Measurements from ENCODE around the gene WDR88. TPM values are rescaled to one million over a fixed set of nuclear protein-coding genes. Genes with fewer than 3 reads are reported as not detected.

WDR88 gene
- total and polyA plus RNA-seq, 8 donors, result not detected

- no peaks in the 10 kb centered on the region for H3K9me3 ChIP-seq
- peak overlapping the region in 3 of 5 donors; percentile 19 to 38 (median 19) for H3K27ac ChIP-seq
- no peak overlapping the region for H3K4me3 ChIP-seq
- 36 to 73% (median 67%) methylated on average over 2 to 4 of the region's 4 CpGs for WGBS, 5 donors
- H3K4me1 ChIP-seq, result no peaks in the 10 kb centered on the region
- no peaks in the 10 kb centered on the region for H3K27me3 ChIP-seq
- peak in 1 of 3 donors; percentile 25 for TF ChIP-seq POLR2AphosphoS5 (IDR thresholded peaks at IDR 0.05)
- no peak for TF ChIP-seq POLR2A (IDR thresholded peaks at IDR 0.05)
- no peak for TF ChIP-seq EP300 (IDR thresholded peaks at IDR 0.05)
- no peak for TF ChIP-seq CTCF (IDR thresholded peaks at IDR 0.05)
- H3K36me3 ChIP-seq, result peaks cover 55 to 99% (median 96%) of the 10 kb centered on the region in 4 donors
- DNase-seq, result peak; percentile 71 to 82
- intact Hi-C loops (cut with DNase I; ENCODE audit: low total_unique reads), result no loop called here
These were observed 33.8 kb upstream of the WDR88 start for GRCh38 chr19:33098055-33098534.

- Histone ChIP-seq H3K4me3 (no peak overlapping the region), H3K9me3 (no peaks in the 10 kb centered on the region), H3K36me3 (peaks cover 30 to 99% (median 86%) of the 10 kb centered on the region in 4 donors), H3K4me1 (no peaks in the 10 kb centered on the region), H3K27me3 (no peaks in the 10 kb centered on the region), H3K27ac (peak overlapping the region in 1 of 5 donors; percentile 61)
- TF ChIP-seq CTCF (IDR thresholded peaks at IDR 0.05) (no peak), POLR2AphosphoS5 (IDR thresholded peaks at IDR 0.05) (peak in 2 of 3 donors; percentile 43 to 52), POLR2A (IDR thresholded peaks at IDR 0.05) (no peak), EP300 (IDR thresholded peaks at IDR 0.05) (no peak)
- intact Hi-C loops (cut with DNase I; ENCODE audit: low total_unique reads), result no loop called here
- DNase-seq, result peak; percentile 68 to 89
- WGBS, 5 donors, result 52 to 67% (median 55%) methylated on average over 10 of the region's 10 CpGs
These were observed 30.8 kb upstream of the WDR88 start for GRCh38 chr19:33100894-33101644.

- H3K4me1 ChIP-seq, result no peaks in the 10 kb centered on the region
- 74 to 87% (median 79%) methylated on average over 6 of the region's 6 CpGs for WGBS, 5 donors
- TF ChIP-seq POLR2AphosphoS5 (IDR thresholded peaks at IDR 0.05) (no peak), POLR2A (IDR thresholded peaks at IDR 0.05) (no peak), EP300 (IDR thresholded peaks at IDR 0.05) (no peak), CTCF (IDR thresholded peaks at IDR 0.05) (no peak)
- no peak for DNase-seq
- H3K27ac ChIP-seq, result no peak overlapping the region
- H3K36me3 ChIP-seq, result peaks cover 33 to 99% (median 86%) of the 10 kb centered on the region in 4 donors
- H3K9me3 ChIP-seq, result no peaks in the 10 kb centered on the region
- intact Hi-C loops (cut with DNase I; ENCODE audit: low total_unique reads), result no loop called here
- H3K27me3 ChIP-seq, result no peaks in the 10 kb centered on the region
- no peak overlapping the region for H3K4me3 ChIP-seq
These were observed 29.0 kb upstream of the WDR88 start for GRCh38 chr19:33102893-33103292.

- Histone ChIP-seq H3K4me3 (no peak overlapping the region), H3K4me1 (no peaks in the 10 kb centered on the region), H3K9me3 (no peaks in the 10 kb centered on the region), H3K36me3 (peaks cover 58 to 100% (median 91%) of the 10 kb centered on the region in 4 donors), H3K27me3 (no peaks in the 10 kb centered on the region), H3K27ac (no peak overlapping the region)
- intact Hi-C loops (cut with DNase I; ENCODE audit: low total_unique reads), result no loop called here
- TF ChIP-seq POLR2AphosphoS5 (IDR thresholded peaks at IDR 0.05) (no peak), CTCF (IDR thresholded peaks at IDR 0.05) (no peak), POLR2A (IDR thresholded peaks at IDR 0.05) (no peak), EP300 (IDR thresholded peaks at IDR 0.05) (no peak)
- 91 to 96% (median 95%) methylated on average over 10 of the region's 10 CpGs for WGBS, 5 donors
- DNase-seq, result no peak
These were observed 23.8 kb upstream of the WDR88 start for GRCh38 chr19:33108161-33108560.
